SIG-M5 treated with dmso at 0.1 percent for 504 hours (cell line): ENCODE results near the gene TBX19.

Experiments
- DNase-seq: peaks from one replicate; lab custom pipeline; 2025; ENCODE audit not compliant: unreplicated experiment; lab: John Stamatoyannopoulos, UW

Gene TBX19

GRCh38 chr1:168319691-168320090 is 39.0 kb downstream of the TBX19 start:
- DNase-seq, result no peak

- no peak for DNase-seq
These were observed 39.5 kb downstream of the TBX19 start for GRCh38 chr1:168320149-168320548.

DNA sequence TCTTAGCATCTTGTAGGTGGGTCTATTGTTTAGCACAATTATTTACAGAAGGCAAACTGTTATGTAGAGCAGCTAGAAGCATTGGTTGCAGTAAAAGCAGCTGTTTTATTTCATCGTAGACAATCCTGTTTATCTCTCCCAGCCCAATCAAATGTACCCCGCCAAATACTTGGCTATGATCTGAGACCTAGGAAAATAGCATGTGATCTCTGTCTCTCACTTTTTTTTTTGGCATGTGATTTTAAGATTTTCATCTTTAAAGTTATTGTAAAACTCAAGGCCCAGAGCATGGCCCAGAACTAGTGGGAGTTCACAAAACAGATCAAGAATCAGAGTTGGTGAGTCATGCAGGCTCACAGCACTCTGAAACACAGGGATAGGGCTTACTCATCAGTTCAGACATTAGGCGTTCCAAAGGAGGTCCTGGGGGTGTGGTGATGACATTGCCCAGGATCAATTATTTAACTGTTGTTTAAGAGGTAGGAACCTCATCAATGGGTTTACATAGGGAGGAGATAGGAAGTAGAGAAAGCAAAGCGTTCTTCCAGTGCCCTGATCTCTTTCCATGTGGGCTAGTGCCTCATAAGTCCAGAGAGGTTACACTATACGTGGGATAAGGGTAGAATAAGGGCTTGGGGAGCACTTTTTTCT is 40.2 kb downstream of the TBX19 start:
- no peak for DNase-seq

DNA sequence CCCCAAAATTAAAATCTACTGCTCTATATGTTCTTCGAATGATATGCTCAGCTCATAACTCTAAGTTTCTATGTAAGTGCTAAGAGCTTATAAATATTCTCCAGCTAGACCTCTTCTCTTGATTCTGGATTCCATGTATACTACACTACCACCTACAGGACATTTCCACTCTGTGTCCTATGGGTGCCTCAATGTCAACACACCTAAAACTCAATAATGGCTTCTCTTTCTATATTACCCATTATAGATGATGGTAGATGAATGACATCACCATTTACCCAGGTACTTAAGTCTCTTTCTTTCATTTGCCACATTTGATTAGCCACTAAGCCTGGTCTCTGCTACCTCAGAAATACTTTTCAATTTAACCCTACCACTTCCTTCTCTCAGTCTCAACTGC is 41.3 kb downstream of the TBX19 start:
- DNase-seq, result peak; percentile 32

GRCh38 chr1:168324745-168325425 is 44.2 kb downstream of the TBX19 start:
- DNase-seq, result no peak

- DNase-seq, result no peak
These were observed 48.2 kb downstream of the TBX19 start for GRCh38 chr1:168328731-168329364.

GRCh38 chr1:168330285-168330684 is 49.6 kb downstream of the TBX19 start:
- DNase-seq, result no peak

DNA sequence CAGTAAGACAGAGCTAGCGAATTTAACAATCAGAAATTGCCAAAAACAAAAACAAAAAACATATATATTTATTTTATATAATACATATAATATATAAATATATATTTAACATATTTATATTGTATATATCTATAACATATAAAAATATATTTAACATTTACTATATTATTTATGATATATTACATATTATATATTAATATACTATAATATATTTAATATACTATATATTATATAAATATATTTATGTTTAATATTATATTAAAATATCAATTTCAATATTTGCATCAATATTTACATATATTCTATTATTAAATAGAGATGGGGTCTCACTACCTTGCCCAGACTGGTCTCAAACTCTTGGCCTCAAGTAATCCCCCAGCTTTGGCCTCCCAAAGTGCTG is 50.9 kb downstream of the TBX19 start:
- DNase-seq, result no peak

- DNase-seq, result no peak
These were observed 53.0 kb downstream of the TBX19 start for GRCh38 chr1:168333562-168334276.

DNA sequence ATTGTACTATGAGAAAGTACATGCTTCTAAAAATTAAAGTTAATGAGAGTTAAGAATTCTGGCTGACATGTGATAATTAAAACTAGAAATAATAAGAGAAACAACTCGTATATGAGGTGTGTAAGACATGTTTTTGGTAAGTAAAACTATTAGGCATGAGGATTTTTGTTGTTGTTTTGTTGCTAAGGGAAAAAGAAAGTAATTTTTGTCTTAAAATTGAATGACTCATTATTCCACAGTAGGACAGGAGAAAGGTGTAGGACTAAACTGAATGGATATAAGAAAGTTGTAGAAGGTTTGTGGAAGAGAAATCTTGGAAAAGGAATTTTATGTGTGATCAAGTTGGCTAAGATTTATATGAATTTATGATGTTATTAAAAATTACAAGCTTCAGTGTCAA is 54.8 kb downstream of the TBX19 start:
- no peak for DNase-seq

DNA sequence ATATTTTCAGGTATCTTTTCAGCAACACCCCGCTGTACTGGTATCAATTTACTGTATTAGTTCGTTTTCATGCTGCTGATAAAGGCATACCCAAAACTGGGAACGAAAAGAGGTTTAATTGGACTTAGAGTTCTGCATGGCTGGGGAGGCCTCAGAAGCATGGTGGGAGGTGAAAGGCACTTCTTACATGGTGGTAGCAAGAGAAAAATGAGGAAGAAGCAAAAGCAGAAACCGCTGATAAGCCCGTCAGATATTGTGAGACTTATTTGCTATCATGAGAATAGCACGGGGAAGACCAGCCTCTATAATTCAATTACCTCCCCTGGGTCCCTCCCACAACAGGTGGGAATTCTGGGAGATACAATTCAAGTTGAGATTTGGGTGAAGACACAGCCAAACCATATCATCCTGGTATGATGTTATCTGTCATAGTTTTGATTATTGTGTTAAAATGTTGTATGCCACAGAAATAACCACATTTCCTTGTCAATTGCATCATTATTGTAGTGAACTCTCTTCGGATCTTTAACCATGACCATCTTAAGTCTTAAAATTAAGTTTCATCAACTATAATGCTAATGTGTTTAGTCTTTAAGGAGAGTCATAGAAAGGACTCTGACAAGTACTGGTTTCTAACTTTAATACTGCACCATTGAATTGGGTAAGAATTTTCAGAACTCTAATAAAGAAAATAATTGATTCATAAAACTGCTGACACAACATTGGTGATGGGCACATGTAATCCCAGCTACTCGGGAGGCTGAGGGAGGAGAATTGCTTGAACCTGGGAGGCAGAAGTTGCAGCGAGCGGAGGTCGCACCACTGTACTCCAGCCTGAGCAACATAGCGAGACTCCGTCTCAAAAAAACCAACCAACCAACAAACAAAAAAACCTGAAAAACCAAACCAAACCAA is 58.2 kb downstream of the TBX19 start:
- no peak for DNase-seq

- DNase-seq, result peak; percentile 73
These were observed 60.3 kb downstream of the TBX19 start for GRCh38 chr1:168340781-168341482.

DNA sequence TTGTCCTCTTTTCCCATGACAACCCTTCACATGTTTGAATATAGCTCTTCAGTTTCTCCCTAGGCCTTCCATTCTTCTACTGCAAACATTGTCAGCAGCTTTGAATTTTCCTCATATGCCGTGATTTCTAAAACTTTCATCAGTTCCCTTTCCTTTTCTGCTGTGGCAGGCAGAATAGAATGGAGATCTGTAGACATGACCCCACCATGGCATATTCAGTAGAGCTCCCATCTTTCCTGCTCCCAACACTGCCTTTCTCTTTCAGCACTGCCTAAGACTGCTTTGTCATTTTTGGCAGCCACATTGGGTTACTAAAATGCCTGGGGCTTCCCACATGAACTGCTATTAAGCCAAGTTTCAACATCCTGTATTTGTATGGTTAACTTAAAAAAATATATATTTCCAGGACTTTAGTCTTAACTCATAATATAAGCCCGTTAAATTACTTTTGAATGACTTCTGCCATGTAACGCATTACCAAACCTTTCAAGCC is 60.9 kb downstream of the TBX19 start:
- no peak for DNase-seq

DNA sequence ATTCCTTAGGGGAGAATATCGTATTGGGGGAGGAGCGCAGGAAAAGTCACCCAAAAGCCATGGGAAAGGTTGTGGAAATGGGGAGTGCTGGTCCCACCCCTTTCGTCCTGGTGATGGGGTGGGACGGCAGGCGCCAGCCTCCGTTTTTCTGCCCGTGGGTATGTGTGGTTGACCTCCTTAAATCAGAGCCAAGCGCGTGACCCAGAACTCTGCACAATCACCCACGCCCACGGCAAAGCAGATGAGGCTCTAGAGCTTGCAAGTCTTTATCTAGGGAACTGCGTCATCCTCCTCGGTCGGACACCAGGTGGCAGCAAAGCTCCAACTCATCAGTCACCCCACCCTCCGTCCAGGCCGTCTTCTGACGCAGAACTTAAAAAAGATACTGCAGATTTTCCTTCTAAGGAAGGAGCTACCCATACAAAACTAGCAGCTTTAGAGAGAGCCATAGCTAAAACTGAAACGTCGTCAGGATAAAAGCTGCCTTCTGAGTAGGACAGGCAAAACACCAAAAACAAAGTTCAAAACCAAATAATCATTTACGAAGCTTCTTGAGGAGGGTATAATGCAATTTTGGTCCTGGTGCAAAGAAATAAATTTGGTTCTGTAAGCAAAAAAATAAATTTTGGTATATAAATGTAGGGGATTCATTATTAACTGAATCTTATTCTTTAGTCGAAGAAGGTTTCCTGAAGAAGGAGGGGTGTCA is 62.0 kb downstream of the TBX19 start:
- DNase-seq, result peak; percentile 95

DNA sequence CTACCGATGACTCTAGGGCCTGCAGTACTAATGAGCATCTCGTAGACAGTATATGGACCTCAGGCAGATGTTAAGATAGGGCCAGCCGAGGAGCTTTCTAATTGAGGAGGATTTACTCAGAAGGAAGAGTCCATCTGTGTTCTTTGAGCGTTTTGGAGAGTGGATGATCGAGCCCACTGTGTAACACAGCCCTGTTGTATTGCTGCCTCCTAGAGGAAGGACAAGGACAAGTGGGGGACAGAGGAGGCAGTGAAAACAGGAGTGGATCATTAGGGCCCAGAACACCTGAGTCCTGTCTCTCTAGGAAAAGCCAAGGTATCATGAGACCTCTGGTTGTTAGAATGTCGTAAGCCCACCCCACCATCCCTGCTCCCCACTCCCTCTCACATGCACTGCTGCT is 62.9 kb downstream of the TBX19 start:
- DNase-seq, result peak; percentile 10

GRCh38 chr1:168344517-168344916 is 63.8 kb downstream of the TBX19 start:
- no peak for DNase-seq

GRCh38 chr1:168345939-168346338 is 65.3 kb downstream of the TBX19 start:
- no peak for DNase-seq

DNA sequence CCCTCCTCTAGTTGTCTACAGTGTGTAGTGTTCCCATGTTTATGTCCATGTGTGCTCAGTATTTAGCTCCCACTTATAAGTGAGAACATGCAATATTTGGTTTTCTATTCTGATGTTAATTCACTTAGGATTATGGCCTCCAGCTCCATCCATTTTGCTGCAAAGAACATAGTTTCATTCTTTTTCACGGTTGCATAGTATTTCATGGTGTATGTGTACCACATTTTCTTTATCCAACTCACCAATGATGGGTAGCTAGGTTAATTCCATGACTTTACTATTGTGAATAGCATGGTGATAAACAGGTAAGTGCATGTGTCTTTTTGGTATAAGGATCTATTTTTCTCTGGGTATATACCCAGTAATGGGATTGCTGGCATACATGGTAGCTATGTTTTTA is 67.0 kb downstream of the TBX19 start:
- no peak for DNase-seq

- DNase-seq, result no peak
These were observed 67.6 kb downstream of the TBX19 start for GRCh38 chr1:168348146-168348709.
